Subcutaneous adipose tissue (tissue), 4 donors: Measurements from ENCODE around the gene SMIM20. TPM values are rescaled to one million over a fixed set of nuclear protein-coding genes. Genes with fewer than 3 reads are reported as not detected.

Experiments
- total RNA-seq, 4 donors: library from RNA; depleted of rRNA; stranded (reverse); fragments of >200 nt; gene quantifications; one replicate each; pipeline ENCODE4 v1.1.0, GENCODE V29; 2016
- TF ChIP-seq, protein P1 (sequence below): fragments of 450-650 bp; IDR thresholded peaks from one replicate; pipeline ENCODE4 v1.5.1; 2016; ENCODE audit warnings: low read depth, mild to moderate bottlenecking, control low read depth, antibody characterized with exemption, moderate library complexity

Gene SMIM20
- total RNA-seq, 4 donors from 2014 or later, result 27.3 to 47.8 (median 34.7) TPM

- TF ChIP-seq, protein P1, sequence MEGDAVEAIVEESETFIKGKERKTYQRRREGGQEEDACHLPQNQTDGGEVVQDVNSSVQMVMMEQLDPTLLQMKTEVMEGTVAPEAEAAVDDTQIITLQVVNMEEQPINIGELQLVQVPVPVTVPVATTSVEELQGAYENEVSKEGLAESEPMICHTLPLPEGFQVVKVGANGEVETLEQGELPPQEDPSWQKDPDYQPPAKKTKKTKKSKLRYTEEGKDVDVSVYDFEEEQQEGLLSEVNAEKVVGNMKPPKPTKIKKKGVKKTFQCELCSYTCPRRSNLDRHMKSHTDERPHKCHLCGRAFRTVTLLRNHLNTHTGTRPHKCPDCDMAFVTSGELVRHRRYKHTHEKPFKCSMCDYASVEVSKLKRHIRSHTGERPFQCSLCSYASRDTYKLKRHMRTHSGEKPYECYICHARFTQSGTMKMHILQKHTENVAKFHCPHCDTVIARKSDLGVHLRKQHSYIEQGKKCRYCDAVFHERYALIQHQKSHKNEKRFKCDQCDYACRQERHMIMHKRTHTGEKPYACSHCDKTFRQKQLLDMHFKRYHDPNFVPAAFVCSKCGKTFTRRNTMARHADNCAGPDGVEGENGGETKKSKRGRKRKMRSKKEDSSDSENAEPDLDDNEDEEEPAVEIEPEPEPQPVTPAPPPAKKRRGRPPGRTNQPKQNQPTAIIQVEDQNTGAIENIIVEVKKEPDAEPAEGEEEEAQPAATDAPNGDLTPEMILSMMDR, result no peak
Observed at GRCh38 chr4:25951390-25951952, 37.5 kb downstream of the SMIM20 start.

GRCh38 chr4:25953740-25954139, 39.7 kb downstream of the SMIM20 start:
- TF ChIP-seq, protein P1, result no peak

- TF ChIP-seq, protein P1, result no peak
Observed at GRCh38 chr4:25954293-25954904, 40.4 kb downstream of the SMIM20 start.

DNA sequence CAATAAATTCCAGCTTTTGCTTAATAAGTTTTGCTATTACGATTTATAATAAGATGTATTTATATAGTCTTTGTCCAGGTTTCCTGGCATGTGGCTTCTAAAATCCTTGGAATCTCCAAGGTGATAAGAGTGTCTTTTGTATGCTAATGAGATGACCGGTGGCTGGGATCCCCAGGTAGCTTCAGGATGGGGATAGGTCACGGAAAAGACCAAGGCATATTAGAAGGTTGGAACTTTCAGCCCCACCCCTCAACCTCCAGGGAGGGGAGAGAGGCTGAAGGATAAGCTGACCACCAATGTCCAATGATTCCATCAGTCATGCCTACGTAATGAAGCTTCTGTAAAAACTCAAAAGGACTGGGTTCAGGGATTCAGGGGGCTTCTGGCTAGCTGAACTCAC, 41.7 kb downstream of the SMIM20 start:
- TF ChIP-seq, protein P1, result no peak

- TF ChIP-seq, protein P1, result no peak
Observed at GRCh38 chr4:25956260-25956659, 42.2 kb downstream of the SMIM20 start.

DNA sequence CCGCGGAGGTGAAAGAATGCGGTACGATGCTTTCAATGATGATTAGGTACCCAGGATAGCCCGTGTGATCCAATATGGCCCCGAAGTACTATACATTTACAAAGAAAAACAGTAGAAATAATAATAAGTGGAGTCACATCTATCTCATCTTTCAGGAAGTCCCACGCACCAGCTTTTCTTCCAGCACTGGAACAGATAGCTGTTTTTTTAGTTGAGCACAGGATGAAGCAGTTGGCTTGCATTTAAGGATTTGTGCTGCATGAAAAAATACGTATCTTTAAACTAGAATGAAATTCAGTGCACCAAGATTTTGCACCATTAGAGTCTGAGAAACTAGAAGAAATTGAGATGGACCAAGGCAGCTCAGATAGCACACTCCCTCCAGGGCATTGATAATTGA, 44.1 kb downstream of the SMIM20 start:
- TF ChIP-seq, protein P1, result no peak

- TF ChIP-seq, protein P1, result no peak
Observed at GRCh38 chr4:25962393-25962792, 48.4 kb downstream of the SMIM20 start.
